Left hindlimb (tissue), 1 donor: ENCODE measurements around the gene KCNQ5.
"Not testable (repeated sequence)": the region's sequence is repeated elsewhere in the genome, so short reads cannot be mapped to it uniquely, and the experiment has no call there.

Experiments
- DNase-seq: peaks from one replicate; pipeline ENCODE4 v3.0.0-alpha.2; 2018

KCNQ5 gene

DNA sequence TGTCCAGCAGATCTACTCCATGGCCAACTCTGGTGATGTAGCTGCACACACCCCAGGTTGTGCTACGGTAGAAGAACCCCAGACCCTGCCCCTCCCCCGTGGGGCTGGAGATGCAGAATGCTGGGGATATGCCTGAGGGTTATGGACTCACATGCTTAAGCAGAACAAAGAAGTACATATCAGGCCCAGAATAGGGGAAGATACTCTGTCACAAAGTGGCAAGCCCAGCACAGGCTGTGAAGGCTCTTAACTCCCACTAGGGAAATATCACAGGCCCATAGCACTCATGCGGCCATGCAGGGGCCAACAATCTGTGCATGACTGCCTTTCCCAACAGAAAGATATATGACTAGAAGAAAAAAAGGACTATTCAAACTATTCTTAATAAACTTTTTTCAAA lies 234.9 kb downstream of the KCNQ5 start:
- no peak for DNase-seq

DNA sequence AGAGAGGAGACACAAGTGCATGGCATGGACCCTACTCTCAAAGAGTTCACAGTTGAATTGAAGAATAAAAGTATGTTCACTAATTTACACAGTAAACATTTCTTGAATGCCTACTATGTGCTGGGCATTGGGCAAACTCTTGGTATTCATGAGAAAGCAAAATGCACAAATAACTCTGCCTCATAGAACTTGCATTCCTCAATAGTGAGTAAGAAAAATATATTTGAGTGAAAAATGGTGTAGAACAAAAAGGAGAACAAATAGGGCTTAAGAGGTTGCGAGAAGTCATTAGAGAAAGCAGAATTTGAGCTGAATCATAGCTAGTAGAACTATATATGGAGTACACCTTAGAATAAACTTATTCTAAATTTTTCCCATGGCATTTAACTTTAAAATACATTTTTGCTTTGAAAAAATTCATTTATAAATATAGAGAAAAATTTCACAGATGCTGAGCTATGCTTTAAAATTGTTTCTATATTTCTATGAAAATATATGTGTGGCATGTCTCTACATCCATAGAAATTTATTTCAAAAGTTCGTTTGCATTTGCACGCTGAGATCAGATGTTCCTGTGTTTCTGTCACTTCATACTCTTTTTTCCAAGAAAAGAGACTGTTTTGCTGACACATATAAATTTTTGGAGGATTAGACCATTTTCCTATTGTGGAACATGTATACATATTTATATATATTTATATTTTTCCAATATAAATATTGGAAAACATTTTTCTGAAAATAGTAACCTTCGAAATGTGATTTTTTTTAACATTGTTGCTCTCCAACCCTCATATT lies 236.1 kb downstream of the KCNQ5 start:
- no peak for DNase-seq

DNA sequence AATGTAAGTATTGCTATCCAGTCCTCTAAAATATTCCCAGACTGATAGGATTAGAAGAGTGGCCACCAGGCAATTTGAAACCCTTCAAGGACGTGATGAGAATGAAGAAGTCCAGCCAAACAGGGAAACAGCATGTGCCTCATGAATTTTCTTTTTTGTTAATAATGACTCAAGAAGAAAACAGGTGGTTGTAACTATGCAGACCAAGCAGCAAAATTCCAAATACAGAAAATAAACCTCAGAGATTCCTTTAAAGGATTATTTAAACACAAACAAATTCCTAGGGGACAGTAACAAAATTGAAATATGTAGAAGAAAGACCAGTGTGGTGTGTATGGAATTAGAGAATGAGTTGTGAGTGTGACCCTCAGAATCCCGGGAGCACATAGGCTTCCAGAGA lies 239.2 kb downstream of the KCNQ5 start:
- no peak for DNase-seq

DNA sequence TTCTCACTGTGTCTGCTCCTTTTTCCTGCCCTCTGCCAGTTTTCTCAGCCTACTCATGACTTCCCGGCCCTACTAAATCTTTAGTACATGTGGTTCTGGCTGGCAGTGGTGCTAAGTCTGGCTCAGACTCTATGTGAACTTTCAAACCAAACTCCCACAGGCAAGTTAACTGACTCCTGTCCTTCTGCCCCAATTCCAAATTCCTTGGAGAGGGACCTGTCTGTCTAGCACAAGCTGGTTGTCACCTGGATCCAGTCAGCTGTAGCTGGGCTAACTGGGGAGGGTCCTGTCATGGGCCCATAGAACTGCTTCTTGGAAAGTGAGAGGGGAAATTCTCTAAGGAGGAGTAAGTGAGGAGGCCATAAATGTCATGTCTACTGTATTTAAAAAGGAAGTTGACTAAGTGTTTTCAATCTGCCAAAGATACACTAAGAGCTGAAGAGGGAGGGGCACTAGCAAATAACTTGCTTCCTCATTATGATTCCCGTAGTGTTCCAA lies 240.1 kb downstream of the KCNQ5 start:
- DNase-seq: peak; percentile 50

DNA sequence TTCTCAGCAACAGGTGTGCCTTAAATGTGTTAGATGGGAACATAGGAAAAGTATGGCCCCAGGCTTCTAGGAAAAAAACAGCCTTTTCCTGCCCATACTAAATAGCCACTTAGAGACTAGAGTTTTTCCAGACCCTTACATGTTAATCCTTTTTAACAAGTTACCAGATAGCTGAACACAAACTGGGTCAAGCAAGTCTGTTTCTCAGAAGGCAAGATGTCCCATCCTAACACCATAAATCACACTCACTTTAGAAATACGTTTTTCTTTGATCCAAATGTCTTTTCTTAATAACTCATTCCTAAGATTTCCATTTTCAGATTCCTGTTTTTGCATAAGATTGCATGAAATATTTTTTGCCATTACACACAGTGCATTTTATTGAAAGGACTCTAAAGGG lies 241.3 kb downstream of the KCNQ5 start:
- no peak for DNase-seq

DNA sequence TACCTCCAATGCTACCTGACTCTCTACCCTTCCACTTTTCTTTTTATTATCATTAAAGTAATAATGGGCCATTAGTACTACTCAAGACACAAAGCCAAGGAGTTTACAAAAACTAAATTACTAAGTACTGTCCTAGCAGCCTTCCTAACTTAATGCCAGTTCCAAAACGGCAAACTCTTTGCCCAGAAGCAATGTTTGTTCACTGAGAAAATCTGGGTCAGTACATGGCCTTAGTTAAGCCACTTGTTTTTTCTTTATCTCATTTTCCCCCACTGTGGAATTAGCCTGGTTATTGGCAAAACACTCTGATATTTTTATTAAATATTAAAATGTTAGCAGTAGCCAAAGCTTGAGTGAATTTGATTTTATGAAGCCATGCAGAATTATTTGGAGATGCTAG lies 242.4 kb downstream of the KCNQ5 start:
- no peak for DNase-seq

DNA sequence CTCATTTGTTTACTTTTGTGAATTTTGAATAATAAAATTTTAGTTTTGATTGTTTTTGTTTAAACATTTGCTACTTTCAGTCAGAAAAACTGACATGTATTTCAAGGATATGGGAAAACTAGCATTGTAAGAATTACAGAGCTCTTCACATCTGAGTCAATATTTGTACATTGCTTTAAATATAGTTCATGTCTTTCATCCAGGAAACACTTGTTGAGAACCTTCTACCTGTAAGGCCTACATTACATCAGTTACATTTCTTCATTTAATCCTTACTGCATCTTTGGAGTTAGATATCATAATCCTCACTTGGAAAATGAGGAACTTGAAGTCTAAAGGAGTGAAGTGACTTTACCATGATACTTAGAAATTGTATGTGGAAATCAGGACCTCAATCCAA lies 242.9 kb downstream of the KCNQ5 start:
- DNase-seq: no peak

DNA sequence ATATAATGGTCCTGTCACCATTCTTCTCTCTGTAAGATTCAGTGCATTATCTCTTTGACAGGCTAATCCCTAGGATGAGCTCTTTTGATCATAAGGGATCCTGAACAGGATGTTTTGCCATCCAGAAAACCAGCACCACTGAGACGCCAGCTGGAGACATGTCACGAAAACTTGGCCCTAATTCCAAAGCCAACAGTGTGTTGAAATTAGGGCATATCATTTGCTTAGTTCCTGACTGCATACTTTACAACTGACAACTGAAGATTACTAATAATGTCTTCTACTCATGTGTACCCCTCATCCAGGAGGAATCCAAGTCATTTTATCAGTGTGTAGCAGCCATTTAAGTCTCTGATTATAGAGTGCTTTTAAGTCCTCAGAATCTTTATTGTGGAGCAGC lies 243.6 kb downstream of the KCNQ5 start:
- DNase-seq: no peak

DNA sequence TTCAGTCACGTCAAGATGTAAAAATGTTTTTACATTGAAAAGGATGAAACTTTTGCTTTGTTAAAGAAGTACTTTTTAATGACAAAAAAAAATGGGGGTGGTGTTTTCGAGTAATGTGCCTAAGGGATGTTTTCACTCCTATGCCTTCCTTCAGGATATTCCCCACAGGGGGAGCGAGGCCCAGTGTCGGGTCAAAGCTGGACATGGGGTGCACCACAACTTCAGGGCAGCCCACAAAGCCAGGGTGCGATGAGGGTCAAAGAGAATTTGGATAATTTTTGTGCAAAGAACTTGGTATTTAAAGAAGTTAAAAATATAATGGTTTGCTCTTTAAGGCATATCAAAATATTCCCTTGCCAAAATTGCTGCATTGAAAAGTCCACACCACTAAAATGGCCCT lies 247.8 kb downstream of the KCNQ5 start:
- no peak for DNase-seq

DNA sequence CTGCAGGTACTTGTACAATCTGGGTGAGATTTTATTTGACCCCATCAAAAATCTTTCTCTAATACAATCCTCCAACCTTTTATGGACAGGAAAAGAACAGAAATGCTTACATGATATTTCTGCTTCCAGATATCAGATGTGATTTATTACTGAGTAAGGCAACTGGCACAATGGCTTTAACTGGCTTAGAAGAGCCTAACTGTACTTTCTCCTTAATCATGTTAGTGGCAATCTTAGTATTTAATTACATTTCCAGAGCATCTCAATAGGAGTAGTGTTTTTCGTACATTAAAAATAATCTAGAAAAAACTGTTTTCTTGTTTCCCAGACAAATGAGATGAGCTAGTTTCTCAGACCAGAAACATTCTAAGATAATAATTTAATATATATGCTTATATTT lies 251.6 kb downstream of the KCNQ5 start:
- DNase-seq: no peak

DNA sequence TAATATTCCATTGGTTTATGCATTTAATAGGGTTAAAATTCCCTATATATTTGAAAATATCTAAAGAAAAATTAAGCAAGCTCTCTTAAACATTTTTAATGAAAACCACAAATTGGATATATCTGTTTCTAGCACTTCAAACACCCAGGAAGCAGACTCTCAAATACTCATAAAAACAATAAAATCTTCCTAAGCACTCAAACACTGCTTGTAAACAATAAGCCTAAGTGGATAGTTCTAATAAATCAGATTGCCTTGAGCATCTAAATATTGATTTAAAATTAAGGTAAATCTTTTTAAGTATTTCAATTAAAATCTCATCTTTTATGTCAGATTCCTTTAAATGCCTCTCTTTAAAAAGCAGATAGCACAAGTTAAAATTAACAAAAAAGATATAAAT lies 254.4 kb downstream of the KCNQ5 start:
- no peak for DNase-seq

DNA sequence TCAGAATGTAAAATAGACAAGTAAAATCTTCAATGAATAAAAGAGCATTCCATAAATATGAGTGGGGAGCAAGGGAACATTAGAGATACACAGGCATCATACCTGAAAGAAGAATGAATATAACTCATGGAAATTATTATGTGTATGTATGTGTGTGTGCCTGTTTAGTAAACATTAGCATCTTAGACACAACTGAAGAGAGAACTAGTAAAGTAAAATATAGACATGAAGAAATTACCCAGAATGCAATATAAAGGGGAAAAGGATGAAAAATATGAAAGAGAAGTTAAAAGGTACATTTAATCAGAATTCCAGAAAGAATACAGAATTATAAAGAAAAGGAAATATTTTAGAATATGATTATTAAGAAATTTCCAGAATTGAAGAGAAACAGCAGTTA lies 264.3 kb downstream of the KCNQ5 start:
- no peak for DNase-seq

DNA sequence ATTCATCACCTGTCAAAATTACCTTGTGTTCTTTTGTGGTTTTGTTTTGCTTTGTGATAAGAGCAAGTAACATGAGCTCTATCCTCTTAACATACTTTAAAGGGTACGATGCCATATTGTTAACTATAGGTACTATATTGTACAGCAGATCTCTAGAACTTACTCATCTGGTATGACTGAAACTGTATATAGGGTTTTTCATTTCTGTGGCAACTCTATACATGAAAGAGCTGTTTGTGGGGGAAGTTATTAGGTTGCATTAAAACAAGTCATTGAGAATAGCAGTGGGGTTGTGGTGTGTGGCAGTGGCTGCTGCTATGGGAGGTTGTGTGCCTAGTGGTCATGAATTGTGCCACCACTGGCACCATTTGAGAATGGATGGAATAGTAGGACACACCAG lies 268.4 kb downstream of the KCNQ5 start:
- no peak for DNase-seq

DNA sequence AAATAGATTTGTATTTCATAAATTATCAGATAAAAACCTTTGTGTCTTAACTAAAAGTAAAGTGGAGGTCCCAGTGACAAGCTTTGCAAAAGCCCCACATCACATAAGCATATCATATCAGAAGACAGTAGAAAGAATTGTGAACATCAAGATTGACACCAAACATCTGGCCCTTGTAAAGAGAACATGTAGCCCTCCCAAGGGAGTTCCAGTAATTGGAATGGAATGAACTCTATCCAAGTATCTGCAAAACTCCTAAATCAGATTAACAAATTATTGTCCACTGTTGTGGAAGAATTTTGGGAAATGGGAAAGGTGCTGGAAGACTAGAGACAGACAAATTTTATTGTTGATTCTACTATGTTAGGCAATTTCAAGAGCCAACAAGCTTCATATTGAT lies 268.8 kb downstream of the KCNQ5 start:
- no peak for DNase-seq

DNA sequence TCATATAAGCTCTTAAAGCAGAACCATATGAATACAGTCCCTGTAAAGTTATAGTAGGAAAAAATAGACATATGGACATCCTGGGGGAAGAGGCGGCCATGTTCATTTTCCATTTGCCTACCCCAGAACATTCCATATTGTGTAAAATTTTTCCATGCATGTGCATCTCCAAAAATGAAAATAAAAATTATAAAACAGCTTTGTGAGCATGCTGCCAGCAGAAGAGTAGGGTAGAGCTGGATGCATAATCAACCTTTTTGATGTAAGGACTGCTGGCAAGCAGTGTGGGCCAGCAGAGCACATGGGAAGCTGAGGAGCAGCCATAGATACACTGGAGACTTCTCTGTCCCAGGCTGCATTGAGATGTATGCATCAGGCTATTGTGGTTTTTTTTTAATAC lies 271.0 kb downstream of the KCNQ5 start:
- no peak for DNase-seq

DNA sequence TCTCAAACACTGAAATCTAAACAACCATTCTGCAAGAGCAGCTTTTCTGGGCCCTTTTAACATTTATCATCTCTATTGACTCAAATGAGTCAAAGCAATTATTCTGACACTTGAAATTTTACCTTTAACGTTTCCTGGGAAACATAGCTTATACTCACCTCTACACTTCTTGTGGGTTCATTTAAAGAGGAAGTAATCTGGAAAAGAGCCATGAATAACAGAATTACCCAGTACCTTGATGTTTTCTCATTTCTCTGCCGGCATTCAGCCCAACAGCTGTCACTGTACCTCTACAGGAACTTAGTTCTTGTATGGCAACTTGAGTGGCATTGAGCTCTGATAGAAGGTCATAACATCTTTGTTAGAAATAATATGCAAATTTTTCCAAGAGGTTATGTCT lies 272.2 kb downstream of the KCNQ5 start:
- no peak for DNase-seq

DNA sequence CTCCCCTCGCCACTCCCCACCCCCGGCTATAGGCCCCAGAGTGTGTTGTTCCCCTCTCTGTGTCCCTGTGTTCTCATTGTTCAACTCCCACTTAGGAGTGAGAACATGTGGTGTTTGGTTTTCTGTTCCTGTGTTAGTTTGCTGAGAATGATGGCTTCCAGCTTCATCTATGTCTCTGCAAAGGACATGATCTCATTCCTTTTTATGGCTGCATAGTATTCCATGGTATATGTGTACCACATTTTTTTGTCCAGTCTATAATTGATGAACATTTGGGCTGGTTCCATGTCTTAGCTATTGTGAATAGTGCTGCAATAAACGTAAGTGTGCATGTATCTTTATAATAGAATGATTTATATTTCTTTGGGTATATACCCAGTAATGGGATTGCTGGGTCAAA lies 276.4 kb downstream of the KCNQ5 start:
- not testable (repeated sequence) for DNase-seq

DNA sequence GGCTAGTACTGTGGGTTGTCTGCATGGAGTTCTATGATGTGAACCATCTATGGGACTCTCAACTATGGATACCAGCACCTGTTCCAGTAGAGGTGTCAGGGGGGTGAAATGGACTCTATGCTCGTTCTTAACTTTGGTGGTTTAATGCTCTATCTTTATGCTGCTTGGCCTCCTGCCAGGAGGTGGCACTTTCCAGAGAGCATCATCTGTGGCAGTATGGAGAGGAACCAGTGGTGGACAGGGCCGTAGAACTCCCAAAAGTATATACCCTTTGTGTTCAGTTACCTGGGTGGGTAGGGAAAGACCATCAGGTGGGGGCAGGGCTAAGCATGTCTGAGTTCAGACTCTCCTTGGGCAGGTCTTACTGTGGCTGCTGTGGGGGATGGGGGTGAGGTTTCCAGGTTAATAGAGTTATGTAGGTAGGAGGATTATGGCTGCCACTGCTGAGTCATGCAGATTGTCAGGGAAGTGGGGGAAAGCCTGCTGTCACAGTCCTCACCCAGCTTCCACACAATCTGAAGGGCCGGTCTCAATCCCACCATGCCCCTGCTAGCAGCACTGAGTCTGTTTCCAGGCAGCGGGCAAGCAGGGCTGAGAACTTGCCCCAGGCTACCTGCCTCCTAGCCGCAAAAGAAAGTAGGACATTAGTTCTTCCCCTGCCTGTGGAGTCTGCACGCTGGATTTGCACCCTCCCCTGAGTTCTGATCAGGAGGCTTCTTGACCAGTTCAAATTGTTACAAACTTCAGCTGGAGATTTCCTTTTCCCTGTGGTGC lies 284.0 kb downstream of the KCNQ5 start:
- no peak for DNase-seq

DNA sequence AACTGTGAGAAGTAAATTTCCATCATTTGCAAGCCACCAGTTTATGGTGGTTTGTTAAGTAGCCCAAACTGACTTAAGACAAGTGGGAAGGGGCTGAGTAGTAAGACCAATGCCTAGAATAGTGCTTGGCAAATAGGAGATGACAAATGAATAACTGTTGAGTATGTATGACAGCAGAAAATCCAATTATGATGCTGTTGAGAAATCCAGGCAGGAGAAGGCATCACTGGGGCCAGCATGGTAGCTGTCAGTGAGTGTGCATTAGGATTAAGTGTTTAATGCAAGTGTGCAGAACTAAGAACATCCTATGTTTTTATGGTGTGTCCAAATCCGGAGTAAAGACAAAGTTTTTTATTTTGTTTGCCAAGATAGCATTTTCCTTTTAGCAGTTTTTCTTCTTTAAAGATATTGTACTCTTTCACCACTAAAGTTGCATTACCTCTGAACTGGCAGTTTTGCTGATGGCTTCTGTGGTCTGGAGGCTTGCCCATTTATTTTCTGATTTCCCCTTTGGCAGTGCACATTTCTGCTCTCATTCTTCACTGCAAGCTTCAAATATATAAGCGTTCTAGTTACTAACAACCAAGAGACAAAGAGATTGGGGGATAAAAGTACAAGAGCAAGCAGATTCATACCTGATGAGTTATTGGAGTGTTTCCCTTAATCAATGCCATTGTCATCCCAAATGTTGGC lies 289.7 kb downstream of the KCNQ5 start:
- DNase-seq: no peak

DNA sequence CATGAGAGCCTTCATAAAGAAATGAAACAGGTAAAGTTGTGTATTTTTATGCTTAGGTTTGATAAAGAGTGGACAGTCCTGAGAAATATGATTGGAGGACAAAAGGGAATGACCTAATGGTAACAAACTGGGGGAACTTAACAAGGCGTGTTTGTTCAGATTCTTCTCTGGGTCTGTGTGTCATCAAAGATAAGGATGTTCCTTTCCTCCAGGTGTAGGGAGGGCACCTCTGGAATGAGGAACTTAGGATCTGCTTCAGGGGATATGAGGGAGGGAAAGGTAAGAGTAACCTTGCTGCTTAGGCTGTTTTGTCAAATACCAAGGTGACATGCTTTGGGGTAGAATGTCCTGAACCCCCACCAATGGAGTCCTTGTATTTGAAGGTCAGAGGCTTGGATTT lies 291.9 kb downstream of the KCNQ5 start:
- no peak for DNase-seq

DNA sequence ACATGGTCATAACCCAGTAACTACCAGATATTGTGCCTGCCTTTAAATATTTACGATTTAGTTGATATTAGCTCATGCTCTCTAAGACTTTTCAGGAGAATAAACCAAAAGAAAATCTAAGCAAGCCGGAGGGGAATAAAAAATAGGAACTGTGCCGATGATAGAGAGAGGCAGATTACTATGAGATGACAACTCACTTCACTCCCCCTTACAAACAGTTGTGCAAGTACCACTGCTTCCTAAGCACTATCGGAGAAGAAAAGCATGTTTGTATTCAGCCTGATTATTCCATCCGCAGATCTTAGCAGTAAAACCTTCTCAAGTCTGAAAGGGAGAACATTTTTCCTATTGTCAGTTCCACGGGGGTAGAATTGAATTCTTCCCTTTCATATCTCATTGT lies 294.4 kb downstream of the KCNQ5 start:
- no peak for DNase-seq

DNA sequence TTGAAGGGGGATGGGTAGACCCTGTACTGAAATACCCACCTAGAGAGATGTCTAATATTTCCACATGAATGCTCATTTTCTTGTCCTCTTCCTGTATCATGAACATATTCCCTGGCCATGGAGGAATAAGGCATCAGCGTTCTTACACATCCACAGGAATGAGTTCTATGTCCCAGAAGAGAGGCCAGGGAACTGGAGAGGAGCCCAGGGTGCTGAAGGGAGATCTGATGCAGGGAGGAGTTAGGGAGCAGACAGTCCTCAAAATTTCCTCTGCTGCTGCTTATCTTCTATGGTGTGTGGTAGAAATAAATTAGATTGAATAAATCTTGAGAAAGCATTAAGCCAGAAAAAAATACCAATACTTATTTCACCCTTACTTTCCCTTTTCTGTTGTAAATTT lies 295.0 kb downstream of the KCNQ5 start:
- DNase-seq: no peak

DNA sequence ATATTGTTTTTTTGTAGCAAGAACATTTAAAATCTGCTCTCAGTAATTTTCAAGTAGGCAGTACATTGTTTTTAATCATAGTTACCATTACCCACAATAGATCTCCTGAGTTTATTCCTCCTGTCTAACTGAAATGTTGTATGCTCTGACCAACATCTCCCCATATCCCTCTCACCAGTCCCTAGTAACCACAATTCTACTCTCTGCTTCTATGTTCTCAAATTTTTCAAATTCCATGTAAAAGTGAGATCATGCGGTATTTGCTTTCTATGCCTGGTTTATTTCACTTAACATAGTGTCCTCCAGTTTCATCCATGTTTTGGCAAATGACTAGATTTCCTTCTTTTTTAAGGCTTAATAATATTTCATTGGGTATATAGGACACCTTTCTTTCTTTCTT lies 300.5 kb downstream of the KCNQ5 start:
- no peak for DNase-seq

DNA sequence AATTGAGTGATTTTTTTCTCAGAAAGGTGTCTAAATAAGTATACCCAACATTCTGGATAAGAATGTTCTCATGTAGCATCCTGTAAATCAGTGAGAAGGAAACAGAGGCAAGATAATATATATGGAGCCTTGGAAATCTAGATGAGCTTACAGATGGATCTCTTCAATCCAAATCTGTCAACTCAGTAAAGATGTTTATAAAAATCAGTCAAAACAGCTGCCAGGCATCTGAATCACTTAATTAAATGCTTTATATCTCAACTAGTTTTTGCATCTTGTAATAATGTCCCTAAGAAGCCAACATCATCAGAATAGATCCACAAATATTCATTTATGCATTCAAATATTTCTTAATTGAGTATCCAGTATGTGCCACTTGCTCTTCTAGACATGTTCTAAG lies 303.3 kb downstream of the KCNQ5 start:
- no peak for DNase-seq
